ENCODE data around the gene EPB41L4B. TPM values are rescaled to one million over a fixed set of nuclear protein-coding genes. Genes with fewer than 3 reads are reported as not detected.
"Not testable (repeated sequence)": the region's sequence is repeated elsewhere in the genome, so short reads cannot be mapped to it uniquely, and the experiment has no call there.

The EPB41L4B gene
- total RNA-seq, 1 donor from 2014 or later = 4.7 TPM

GRCh38 chr9:109289931-109290330, 30.9 kb downstream of the EPB41L4B start:
- no peaks in the 10 kb centered on the region for H3K4me1 ChIP-seq
- no peak overlapping the region for H3K4me3 ChIP-seq
- intact Hi-C loops (cut with DNase I) = no loop called here
- no peaks in the 10 kb centered on the region for H3K36me3 ChIP-seq
- TF ChIP-seq POLR2AphosphoS5 (IDR thresholded peaks at IDR 0.05; ENCODE audit: insufficient read depth in 1 of 2, low read depth in 1 of 2) (no peak), POLR2A (IDR thresholded peaks at IDR 0.05) (no peak)
- TF ChIP-seq, protein P1, sequence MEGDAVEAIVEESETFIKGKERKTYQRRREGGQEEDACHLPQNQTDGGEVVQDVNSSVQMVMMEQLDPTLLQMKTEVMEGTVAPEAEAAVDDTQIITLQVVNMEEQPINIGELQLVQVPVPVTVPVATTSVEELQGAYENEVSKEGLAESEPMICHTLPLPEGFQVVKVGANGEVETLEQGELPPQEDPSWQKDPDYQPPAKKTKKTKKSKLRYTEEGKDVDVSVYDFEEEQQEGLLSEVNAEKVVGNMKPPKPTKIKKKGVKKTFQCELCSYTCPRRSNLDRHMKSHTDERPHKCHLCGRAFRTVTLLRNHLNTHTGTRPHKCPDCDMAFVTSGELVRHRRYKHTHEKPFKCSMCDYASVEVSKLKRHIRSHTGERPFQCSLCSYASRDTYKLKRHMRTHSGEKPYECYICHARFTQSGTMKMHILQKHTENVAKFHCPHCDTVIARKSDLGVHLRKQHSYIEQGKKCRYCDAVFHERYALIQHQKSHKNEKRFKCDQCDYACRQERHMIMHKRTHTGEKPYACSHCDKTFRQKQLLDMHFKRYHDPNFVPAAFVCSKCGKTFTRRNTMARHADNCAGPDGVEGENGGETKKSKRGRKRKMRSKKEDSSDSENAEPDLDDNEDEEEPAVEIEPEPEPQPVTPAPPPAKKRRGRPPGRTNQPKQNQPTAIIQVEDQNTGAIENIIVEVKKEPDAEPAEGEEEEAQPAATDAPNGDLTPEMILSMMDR (IDR thresholded peaks at IDR 0.05) = no peak
- no peaks in the 10 kb centered on the region for H3K9me3 ChIP-seq
- no peaks in the 10 kb centered on the region for H3K27me3 ChIP-seq
- H3K27ac ChIP-seq = no peak overlapping the region
- DNase-seq (ENCODE audit: extremely low spot score in 2 of 2) = no peak

DNA sequence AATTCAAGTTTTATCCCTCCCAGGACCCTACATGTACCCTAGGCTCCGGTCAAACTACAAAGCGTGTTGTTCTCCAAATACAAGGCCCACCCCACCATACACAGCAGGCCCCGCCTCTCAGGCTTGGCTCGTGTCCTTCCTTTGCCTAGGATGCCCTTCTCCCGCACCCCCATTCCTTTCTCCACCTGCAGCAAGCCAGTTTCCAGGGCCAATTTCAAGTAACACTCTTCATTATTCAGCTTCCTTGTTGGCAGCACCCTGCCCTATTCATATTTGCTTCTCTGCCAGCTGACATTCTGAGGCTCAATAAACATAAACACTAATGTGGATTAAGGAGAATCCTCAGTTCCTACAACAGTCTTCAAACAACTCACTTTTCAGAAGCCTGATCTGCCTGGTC, 31.7 kb downstream of the EPB41L4B start:
- no peaks in the 10 kb centered on the region for H3K4me1 ChIP-seq
- H3K9me3 ChIP-seq = no peaks in the 10 kb centered on the region
- no peaks in the 10 kb centered on the region for H3K36me3 ChIP-seq
- no peak for TF ChIP-seq POLR2AphosphoS5 (IDR thresholded peaks at IDR 0.05; ENCODE audit: insufficient read depth in 1 of 2, low read depth in 1 of 2)
- no peak for TF ChIP-seq POLR2A (IDR thresholded peaks at IDR 0.05)
- TF ChIP-seq, protein P1 (IDR thresholded peaks at IDR 0.05) = no peak
- no peak for DNase-seq (ENCODE audit: extremely low spot score in 2 of 2)
- intact Hi-C loops (cut with DNase I) = no loop called here
- no peaks in the 10 kb centered on the region for H3K27me3 ChIP-seq
- H3K27ac ChIP-seq = no peak overlapping the region
- no peak overlapping the region for H3K4me3 ChIP-seq

DNA sequence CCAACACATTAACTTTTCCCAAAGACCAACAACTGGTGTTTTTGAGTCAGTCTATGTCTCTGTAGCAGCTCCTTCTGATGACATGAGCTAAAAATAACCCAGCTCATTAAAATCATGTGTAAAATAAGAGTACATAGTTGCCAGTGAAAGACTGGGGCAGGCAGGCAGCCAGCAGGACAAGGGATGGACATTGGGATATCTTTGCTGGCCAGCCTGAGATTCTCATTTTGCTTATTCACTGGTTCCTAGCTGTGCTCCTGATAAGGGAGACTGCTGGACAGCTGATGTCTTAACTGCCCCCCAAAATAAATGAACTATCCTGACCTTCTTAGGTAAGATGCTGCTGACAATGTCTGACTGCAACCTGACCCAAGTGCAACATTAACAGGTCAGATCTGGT, 33.9 kb downstream of the EPB41L4B start:
- H3K27ac ChIP-seq = no peak overlapping the region

GRCh38 chr9:109286571-109286977, 34.3 kb downstream of the EPB41L4B start:
- TF ChIP-seq, protein P1 (IDR thresholded peaks at IDR 0.05) = no peak
- TF ChIP-seq POLR2A (IDR thresholded peaks at IDR 0.05) (no peak), POLR2AphosphoS5 (IDR thresholded peaks at IDR 0.05; ENCODE audit: insufficient read depth in 1 of 2, low read depth in 1 of 2) (no peak)
- Histone ChIP-seq H3K9me3 (no peaks in the 10 kb centered on the region), H3K4me3 (no peak overlapping the region), H3K36me3 (no peaks in the 10 kb centered on the region), H3K4me1 (no peaks in the 10 kb centered on the region), H3K27me3 (no peaks in the 10 kb centered on the region), H3K27ac (no peak overlapping the region)
- intact Hi-C loops (cut with DNase I) = no loop called here
- DNase-seq (ENCODE audit: extremely low spot score in 2 of 2) = no peak

More for the DNA sequence above, 33.9 kb downstream of the EPB41L4B start:
- Histone ChIP-seq H3K27me3 (no peaks in the 10 kb centered on the region), H3K4me1 (no peaks in the 10 kb centered on the region), H3K36me3 (no peaks in the 10 kb centered on the region), H3K4me3 (no peak overlapping the region), H3K9me3 (no peaks in the 10 kb centered on the region)
- no peak for DNase-seq (ENCODE audit: extremely low spot score in 2 of 2)
- intact Hi-C loops (cut with DNase I) = no loop called here
- TF ChIP-seq POLR2A (IDR thresholded peaks at IDR 0.05) (no peak), POLR2AphosphoS5 (IDR thresholded peaks at IDR 0.05; ENCODE audit: insufficient read depth in 1 of 2, low read depth in 1 of 2) (no peak)
- TF ChIP-seq, protein P1 (IDR thresholded peaks at IDR 0.05) = no peak

DNA sequence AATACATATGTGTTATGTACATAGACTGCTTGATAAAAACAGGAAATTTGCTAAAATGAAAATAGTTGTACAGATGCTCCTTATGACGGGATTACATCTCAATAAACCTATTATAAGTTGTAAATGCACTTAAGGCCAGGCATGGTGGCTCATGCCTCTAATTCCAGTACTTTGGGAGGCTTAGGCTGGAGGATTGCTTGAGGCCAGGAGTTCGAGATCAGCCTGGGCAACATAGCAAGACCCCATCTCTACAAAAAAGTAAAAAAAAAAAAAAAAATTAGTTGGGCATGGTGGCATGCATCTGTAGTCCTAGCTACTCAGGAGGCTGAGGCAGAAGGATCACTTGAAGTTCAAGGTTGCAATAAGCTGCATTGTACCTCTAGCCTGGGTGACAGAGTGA, 37.2 kb downstream of the EPB41L4B start:
- intact Hi-C loops (cut with DNase I); H3K9me3 ChIP-seq: not testable (repeated sequence)

DNA sequence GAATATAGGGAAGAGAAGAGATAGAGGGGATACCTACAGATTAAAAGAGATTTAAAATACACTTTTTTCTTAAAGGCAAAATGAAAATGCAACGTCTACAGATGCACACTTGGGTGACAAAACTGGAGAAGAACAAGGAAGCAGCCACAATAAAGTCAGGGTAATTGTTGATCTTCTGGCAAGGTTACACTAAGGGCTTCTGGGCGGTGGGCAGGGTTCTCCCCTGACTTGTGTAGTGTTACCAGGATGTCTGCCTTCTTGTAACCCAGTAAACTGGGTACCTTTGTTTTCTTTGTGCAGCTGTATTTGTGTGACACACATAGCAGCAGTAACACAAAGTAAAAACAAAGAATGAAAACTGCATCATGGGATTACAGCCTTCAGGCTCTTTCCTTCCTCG, 37.8 kb downstream of the EPB41L4B start:
- DNase-seq (ENCODE audit: extremely low spot score in 2 of 2) = no peak

More for the DNA sequence above, 37.2 kb downstream of the EPB41L4B start:
- H3K4me3 ChIP-seq; H3K27me3 ChIP-seq; H3K36me3 ChIP-seq; DNase-seq (ENCODE audit: extremely low spot score in 2 of 2); H3K27ac ChIP-seq; H3K4me1 ChIP-seq: not testable (repeated sequence)

More for the DNA sequence above, 37.8 kb downstream of the EPB41L4B start:
- H3K4me1 ChIP-seq = no peaks in the 10 kb centered on the region
- H3K9me3 ChIP-seq = no peaks in the 10 kb centered on the region
- H3K36me3 ChIP-seq = no peaks in the 10 kb centered on the region
- intact Hi-C loops (cut with DNase I) = no loop called here
- no peaks in the 10 kb centered on the region for H3K27me3 ChIP-seq
- no peak for TF ChIP-seq POLR2A (IDR thresholded peaks at IDR 0.05)
- no peak for TF ChIP-seq POLR2AphosphoS5 (IDR thresholded peaks at IDR 0.05; ENCODE audit: insufficient read depth in 1 of 2, low read depth in 1 of 2)
- TF ChIP-seq, protein P1 (IDR thresholded peaks at IDR 0.05) = no peak
- H3K27ac ChIP-seq = no peak overlapping the region
- no peak overlapping the region for H3K4me3 ChIP-seq
